Common myeloid progenitor, CD34-positive (primary cell): Measurements from ENCODE around the gene NEK6.

Experiments
- CTCF ChIA-PET: fragments of 350-600 bp; sonication (Branson Sonifier 250); formaldehyde crosslinking; loops from one replicate; lab custom pipeline; 2021; ENCODE audit warnings: antibody characterized with exemption; lab: Charles Lee
- POLR2A ChIA-PET: fragments of 350-600 bp; sonication (Branson Sonifier 250); formaldehyde crosslinking; loops from one replicate; lab custom pipeline; 2021; ENCODE audit warnings: antibody characterized with exemption; lab: Charles Lee
- DNase-seq, 3 donors: peaks; one replicate each; pipeline versions ENCODE4 v3.0.0 to v3.0.0-alpha.2; 2013
- H3K27ac ChIP-seq, 2 experiments: 1 replicate in 1 of 2; 2 replicates in 1 of 2; pipeline ENCODE4 v1.7.0; 2013; ENCODE audit warnings: inconsistent platforms in 2 of 2, low read length in 2 of 2, mild to moderate bottlenecking in 2 of 2, low read depth in 1 of 2, moderate library complexity in 1 of 2; ENCODE audit not compliant: severe bottlenecking in 2 of 2, insufficient read depth in 1 of 2, poor library complexity in 1 of 2
- H3K27me3 ChIP-seq, 5 experiments: replicated peaks in 2 of 5; 1 replicate in 3 of 5; 2 replicates in 2 of 5; pipeline versions ENCODE4 v1.6.1 to v1.7.0; 2013; ENCODE audit warnings: low read length in 4 of 5, mild to moderate bottlenecking in 2 of 5, moderate library complexity in 2 of 5, inconsistent platforms in 1 of 5; ENCODE audit not compliant: insufficient read depth in 5 of 5, control insufficient read depth in 4 of 5
- H3K36me3 ChIP-seq, 4 experiments: 1 replicate in 2 of 4; 2 replicates in 2 of 4; pipeline versions ENCODE4 v1.6.1 to v1.7.0; 2013; ENCODE audit warnings: low read length in 3 of 4, control low read depth in 1 of 4, mild to moderate bottlenecking in 1 of 4; ENCODE audit not compliant: control insufficient read depth in 4 of 4, insufficient read depth in 4 of 4
- H3K4me1 ChIP-seq, 4 experiments: 1 replicate in 3 of 4; 2 replicates in 1 of 4; pipeline versions ENCODE4 v1.6.1 to v1.7.1; 2013; ENCODE audit warnings: low read length in 3 of 4, mild to moderate bottlenecking in 3 of 4, control low read depth in 1 of 4, inconsistent platforms in 1 of 4, moderate library complexity in 1 of 4; ENCODE audit not compliant: control insufficient read depth in 4 of 4, insufficient read depth in 4 of 4; ENCODE audit errors: control extremely low read depth in 1 of 4
- H3K4me3 ChIP-seq, 7 experiments: 1 replicate in 4 of 7; 2 replicates in 3 of 7; pipeline versions ENCODE4 v1.5.1 to v1.7.0; 2013; ENCODE audit warnings: mild to moderate bottlenecking in 7 of 7, low read length in 6 of 7, moderate library complexity in 6 of 7, inconsistent platforms in 2 of 7, low read depth in 2 of 7, control low read depth in 1 of 7; ENCODE audit not compliant: insufficient read depth in 4 of 7, control insufficient read depth in 1 of 7; ENCODE audit errors: extremely low read depth in 1 of 7
- H3K9me3 ChIP-seq, 5 experiments: 1 replicate in 4 of 5; 2 replicates in 1 of 5; pipeline versions ENCODE4 v1.6.1 to v1.7.1; 2013; ENCODE audit warnings: low read length in 4 of 5, mild to moderate bottlenecking in 2 of 5, inconsistent platforms in 1 of 5, low read depth in 1 of 5, moderate library complexity in 1 of 5; ENCODE audit not compliant: control insufficient read depth in 4 of 5, insufficient read depth in 2 of 5; ENCODE audit errors: control extremely low read depth in 1 of 5
- WGBS: methylation state at CpG from one replicate; pipeline ENCODE4 v1.1.5; 2013; ENCODE audit not compliant: insufficient coverage; 5-methylcytosine and 5-hydroxymethylcytosine counted together

NEK6 gene

DNA sequence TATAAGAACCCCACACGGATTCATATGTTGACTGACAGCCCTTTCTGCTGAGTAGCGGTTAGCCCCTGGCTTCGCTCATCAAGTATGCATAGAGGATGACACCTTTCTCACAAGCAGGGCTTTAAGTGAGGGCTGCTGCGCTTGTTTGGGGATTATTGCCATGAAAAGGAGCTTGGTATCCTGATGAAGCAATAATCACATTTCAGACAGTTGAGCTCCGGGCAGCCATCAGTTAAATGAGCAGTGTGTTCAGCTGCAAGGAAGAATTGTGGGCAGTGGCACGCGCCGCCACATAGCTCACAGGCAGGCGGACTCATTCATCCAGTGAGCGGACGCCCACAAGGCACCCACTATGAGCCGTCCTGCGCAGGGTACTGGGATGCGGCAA is 77.6 kb downstream of the NEK6 start:
- H3K27ac ChIP-seq: no peak overlapping the region
- DNase-seq: no peak
- H3K36me3 ChIP-seq: peaks cover 9 to 82% (median 34%) of the 10 kb centered on the region in 4 experiments
- ChIA-PET CTCF (no interaction called here), POLR2A (no interaction called here)
- H3K4me1 ChIP-seq: no peaks in the 10 kb centered on the region
- 92% methylated on average over 14 of the region's 14 CpGs for WGBS
- H3K9me3 ChIP-seq: peaks cover 0 to 15% (median 5%) of the 10 kb centered on the region in 5 experiments
- no peaks in the 10 kb centered on the region for H3K27me3 ChIP-seq
- H3K4me3 ChIP-seq: no peak overlapping the region

DNA sequence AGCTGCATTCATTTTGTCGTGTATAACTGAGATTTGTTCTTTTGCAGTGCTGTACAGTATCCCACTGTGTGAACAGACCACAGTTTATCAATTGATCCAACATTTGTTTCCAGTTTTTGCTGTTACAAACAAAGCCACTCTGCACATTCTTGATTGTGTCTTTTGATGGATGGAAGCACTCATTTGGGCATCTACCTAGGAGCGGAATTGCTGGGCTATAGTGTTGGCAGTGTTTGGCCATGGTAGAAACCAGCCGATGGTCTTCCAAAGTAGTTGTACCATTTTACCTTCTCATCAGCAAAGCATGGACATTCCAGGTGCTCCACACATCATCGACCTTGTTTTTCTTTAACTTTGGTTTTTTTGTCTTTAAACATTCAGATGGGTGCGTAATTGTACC is 79.8 kb downstream of the NEK6 start:
- peak in 2 of 3 donors; percentile 21 to 47 for DNase-seq
- Histone ChIP-seq H3K4me1 (no peaks in the 10 kb centered on the region), H3K27me3 (no peaks in the 10 kb centered on the region), H3K4me3 (no peak overlapping the region), H3K27ac (no peak overlapping the region), H3K9me3 (peaks cover 0 to 15% (median 5%) of the 10 kb centered on the region in 5 experiments), H3K36me3 (peaks cover 14 to 83% (median 41%) of the 10 kb centered on the region in 4 experiments)
- 100% methylated on average over 2 of the region's 5 CpGs for WGBS
- CTCF ChIA-PET: interaction anchor here (1.1 kb wide), 1 partner anchor 211 kb away, joined by 3 read pairs; no protein-coding TSS in a partner anchor
- POLR2A ChIA-PET: no interaction called here

DNA sequence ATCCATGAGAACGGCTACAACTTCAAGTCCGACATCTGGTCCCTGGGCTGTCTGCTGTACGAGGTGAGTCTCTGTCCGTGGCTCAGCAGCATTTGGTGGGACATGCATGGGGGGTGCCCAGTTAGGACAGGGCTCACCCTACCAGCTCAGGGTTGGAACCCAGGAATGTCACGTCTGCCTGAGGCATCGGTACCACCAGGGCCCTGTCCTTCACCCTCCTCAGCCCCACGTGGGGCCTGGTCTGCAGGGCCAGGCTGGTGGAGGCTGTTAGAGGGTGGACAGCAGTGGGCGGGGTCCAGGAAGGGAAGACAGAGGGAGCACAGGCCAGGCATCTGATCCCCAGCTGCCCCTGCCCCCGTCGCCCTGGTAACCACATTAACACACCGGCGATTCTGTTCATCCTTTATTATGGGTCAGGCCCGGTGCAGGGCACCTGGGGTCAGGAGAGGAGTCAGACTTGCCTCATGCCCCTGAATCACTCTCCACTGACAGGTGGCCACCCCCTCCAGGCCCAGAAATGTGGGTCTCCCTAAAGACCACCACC is 81.9 kb downstream of the NEK6 start:
- H3K27me3 ChIP-seq: no peaks in the 10 kb centered on the region
- POLR2A ChIA-PET: no interaction called here

DNA sequence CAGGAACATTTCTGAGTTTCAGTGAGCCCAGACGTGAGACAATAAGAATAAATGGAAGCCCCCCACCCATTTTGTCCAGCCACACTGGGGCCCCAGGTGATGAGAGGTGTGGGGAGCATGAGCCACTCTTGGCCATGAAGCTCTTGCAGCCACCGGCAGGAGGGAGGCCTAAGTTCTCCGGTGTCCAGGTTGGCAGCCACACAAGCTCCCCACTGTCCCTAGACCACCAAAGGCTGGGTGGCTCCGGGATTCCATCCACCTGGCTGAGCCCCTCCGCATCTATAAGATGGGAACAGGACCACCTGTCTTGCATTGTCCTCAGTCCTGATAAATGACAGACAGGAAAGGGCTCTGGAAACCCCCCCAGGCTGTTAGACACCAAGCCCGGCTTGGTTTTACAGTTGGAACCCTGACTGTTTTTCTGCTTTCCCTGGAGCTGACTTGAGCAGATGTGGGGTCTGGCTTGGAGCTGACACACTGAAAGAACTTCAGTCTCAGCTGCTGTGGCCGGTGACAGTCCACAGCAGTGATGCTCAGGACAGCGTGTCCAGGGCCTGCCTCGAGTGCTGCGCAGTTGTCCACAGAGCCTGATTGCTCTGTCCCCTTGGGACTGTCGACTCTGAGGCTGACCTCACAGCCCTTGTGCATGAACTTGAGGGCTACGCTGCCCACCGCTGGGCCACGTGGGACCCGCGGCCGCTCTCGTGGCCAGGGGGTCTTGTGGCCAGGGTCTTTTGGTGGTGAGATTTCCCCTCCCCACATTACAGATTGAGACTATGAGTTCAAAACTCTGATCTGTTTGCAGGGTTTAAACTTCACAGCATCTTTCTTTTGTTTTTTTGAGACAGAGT is 82.7 kb downstream of the NEK6 start:
- Histone ChIP-seq H3K4me1 (no peaks in the 10 kb centered on the region), H3K9me3 (peaks cover 0 to 15% (median 5%) of the 10 kb centered on the region in 5 experiments), H3K27me3 (no peaks in the 10 kb centered on the region), H3K36me3 (peaks cover 14 to 87% (median 51%) of the 10 kb centered on the region in 4 experiments), H3K27ac (no peak overlapping the region), H3K4me3 (no peak overlapping the region)
- POLR2A ChIA-PET: no interaction called here
- no peak for DNase-seq
- 93% methylated on average over 17 of the region's 18 CpGs for WGBS
- CTCF ChIA-PET: interaction anchor here (1.3 kb wide), 1 partner anchor 29 kb away, joined by 3 read pairs; no protein-coding TSS in a partner anchor

More for the DNA sequence above, 81.9 kb downstream of the NEK6 start:
- H3K36me3 ChIP-seq: peaks cover 14 to 86% (median 49%) of the 10 kb centered on the region in 4 experiments
- H3K4me1 ChIP-seq: no peaks in the 10 kb centered on the region
- CTCF ChIA-PET: no interaction called here
- no peak for DNase-seq
- H3K4me3 ChIP-seq: no peak overlapping the region
- 96% methylated on average over 12 of the region's 13 CpGs for WGBS
- no peak overlapping the region for H3K27ac ChIP-seq
- peaks cover 0 to 15% (median 5%) of the 10 kb centered on the region in 5 experiments for H3K9me3 ChIP-seq

DNA sequence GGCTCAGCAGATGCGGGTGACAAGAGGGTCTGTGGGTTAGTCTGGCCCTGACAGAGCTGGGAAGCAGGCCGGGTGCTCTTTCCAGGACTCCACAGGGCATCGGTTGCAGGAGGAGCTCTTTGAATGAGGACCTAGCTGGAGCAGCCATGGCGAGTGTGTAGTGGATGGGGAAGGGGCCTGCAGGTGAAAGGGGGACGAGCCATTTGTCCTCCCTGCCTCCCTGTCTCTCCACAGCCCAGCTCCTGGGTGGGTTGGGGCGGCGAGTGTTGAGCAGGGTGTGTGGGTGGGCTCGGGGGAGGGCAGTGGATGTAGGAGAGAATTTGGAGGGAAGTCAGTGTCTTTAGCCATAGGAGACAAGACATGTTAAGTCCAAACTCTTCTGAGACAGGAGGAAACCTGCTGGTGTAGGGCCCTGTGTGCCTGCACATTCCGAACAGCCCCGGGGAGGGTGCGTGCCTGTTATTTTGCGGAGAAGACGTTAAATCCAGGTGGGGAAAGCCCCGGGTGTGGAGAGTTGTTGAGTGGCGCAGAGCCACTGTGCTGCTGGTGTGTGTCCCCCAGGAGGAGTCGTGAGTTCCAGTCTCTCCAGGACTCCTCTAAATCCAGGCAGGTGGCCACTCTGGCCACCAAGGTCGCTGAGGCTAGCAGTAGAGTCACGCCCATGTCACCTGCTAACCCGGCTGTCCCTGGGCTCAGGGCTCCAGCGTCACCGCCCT is 83.9 kb downstream of the NEK6 start:
- no peak overlapping the region for H3K4me3 ChIP-seq
- H3K4me1 ChIP-seq: no peaks in the 10 kb centered on the region
- peaks cover 14 to 93% (median 55%) of the 10 kb centered on the region in 4 experiments for H3K36me3 ChIP-seq
- ChIA-PET POLR2A (no interaction called here), CTCF (interaction anchor here (1.3 kb wide), 1 partner anchor 30 kb away, joined by 3 read pairs; no protein-coding TSS in a partner anchor)
- H3K27ac ChIP-seq: no peak overlapping the region
- no peaks in the 10 kb centered on the region for H3K27me3 ChIP-seq
- DNase-seq: no peak
- 93% methylated on average over 11 of the region's 21 CpGs for WGBS
- peaks cover 0 to 15% (median 5%) of the 10 kb centered on the region in 5 experiments for H3K9me3 ChIP-seq

DNA sequence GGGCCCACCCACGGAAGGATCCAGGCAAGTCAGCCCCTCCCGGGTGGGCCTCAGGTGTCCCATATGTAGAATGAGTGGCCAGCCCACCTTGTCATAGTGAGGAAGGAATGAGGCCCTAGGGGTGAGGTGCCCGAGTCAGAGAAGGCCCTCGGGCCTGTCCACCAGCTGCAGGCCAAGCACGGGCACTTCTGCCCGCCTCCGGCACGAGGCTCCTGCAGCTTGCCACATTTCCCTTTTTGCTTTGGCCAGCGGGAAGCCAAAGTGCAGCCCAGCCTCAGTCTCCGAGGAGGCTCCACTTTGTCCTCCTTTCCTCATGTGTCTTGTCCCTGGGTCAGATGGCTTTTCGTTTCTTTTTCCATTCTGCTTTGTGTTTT is 84.6 kb downstream of the NEK6 start:
- Histone ChIP-seq H3K27me3 (no peaks in the 10 kb centered on the region), H3K9me3 (peaks cover 0 to 9% (median 2%) of the 10 kb centered on the region in 5 experiments), H3K4me3 (no peak overlapping the region), H3K27ac (no peak overlapping the region), H3K4me1 (no peaks in the 10 kb centered on the region), H3K36me3 (peaks cover 11 to 94% (median 55%) of the 10 kb centered on the region in 4 experiments)
- no peak for DNase-seq
- WGBS: 93% methylated on average over 11 of the region's 11 CpGs
- ChIA-PET CTCF (no interaction called here), POLR2A (no interaction called here)
